HL-60 (cell line): ENCODE data around the gene CCDC134.

ENCODE experiments used
- GABPA ChIP-seq: IDR thresholded peaks from 2 replicates; pipeline ENCODE4 v1.6.1; 2012; ENCODE audit warnings: low read depth
- POLR2AphosphoS5 ChIP-seq: IDR thresholded peaks from 2 replicates; pipeline ENCODE4 v1.6.1; 2012; ENCODE audit warnings: low read depth
- REST ChIP-seq: IDR thresholded peaks from 2 replicates; pipeline ENCODE4 v1.6.1; 2012; ENCODE audit warnings: low read depth; ENCODE audit not compliant: insufficient replicate concordance
- TF ChIP-seq, protein P1 (sequence below): IDR thresholded peaks from one replicate; pipeline ENCODE4 v1.5.1; 2011; ENCODE audit warnings: low read length, control low read depth, inconsistent platforms; ENCODE audit not compliant: insufficient read depth

DNA sequence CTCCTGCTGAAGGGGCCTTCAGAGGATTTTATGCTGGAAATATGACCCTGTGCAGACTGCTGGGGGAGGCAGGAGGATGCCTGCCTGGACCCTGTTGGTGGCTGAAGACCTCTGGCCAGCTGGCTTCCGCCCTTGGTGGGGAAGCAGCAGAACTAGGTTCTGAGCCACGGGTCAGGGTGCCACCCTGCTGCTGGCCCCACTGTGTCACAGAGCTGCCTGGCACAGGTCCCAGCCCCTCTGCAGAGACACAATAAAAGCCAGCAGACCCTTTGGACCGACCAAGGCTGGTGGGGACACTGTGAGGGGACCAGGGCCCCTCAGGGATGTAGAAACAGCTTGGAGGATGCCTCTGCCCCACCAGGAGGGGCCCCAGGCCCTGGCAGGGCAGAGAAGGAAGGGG is 25.5 kb downstream of the CCDC134 start:
- TF ChIP-seq, protein P1, sequence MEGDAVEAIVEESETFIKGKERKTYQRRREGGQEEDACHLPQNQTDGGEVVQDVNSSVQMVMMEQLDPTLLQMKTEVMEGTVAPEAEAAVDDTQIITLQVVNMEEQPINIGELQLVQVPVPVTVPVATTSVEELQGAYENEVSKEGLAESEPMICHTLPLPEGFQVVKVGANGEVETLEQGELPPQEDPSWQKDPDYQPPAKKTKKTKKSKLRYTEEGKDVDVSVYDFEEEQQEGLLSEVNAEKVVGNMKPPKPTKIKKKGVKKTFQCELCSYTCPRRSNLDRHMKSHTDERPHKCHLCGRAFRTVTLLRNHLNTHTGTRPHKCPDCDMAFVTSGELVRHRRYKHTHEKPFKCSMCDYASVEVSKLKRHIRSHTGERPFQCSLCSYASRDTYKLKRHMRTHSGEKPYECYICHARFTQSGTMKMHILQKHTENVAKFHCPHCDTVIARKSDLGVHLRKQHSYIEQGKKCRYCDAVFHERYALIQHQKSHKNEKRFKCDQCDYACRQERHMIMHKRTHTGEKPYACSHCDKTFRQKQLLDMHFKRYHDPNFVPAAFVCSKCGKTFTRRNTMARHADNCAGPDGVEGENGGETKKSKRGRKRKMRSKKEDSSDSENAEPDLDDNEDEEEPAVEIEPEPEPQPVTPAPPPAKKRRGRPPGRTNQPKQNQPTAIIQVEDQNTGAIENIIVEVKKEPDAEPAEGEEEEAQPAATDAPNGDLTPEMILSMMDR = no peak
- TF ChIP-seq REST = no peak
- no peak for TF ChIP-seq GABPA
- no peak for TF ChIP-seq POLR2AphosphoS5
